K562 (cell line): ENCODE measurements around the gene UBE2L3. TPM values are rescaled to one million over a fixed set of nuclear protein-coding genes. Genes with fewer than 3 reads are reported as not detected.
A peak's percentile ranks its signal among the peaks of the same experiment; 100 is the strongest.

Experiments used
- CHD1 ChIP-seq: fragments of 200-600 bp; sonication (generic); IDR thresholded peaks from one replicate; pipeline ENCODE4 v1.6.1; 2012; ENCODE audit warnings: mild to moderate bottlenecking, moderate library complexity, low read length, inconsistent platforms
- CREB3 ChIP-seq: fragments of 450-650 bp; conservative IDR thresholded peaks from 2 replicates; pipeline ENCODE4 v1.6.1; 2016; ENCODE audit warnings: missing genetic modification characterization, low read depth, mild to moderate bottlenecking, missing compliant biosample characterization, moderate library complexity
- DPF2 ChIP-seq: fragments of 450-650 bp; IDR thresholded peaks from 2 replicates; pipeline ENCODE4 v1.6.1; 2016
- ERF ChIP-seq: fragments of 450-650 bp; formaldehyde crosslinking; IDR thresholded peaks from 2 replicates; pipeline ENCODE4 v1.4.0; 2020; ENCODE audit warnings: mild to moderate bottlenecking, mixed read lengths
- GTF2A2 ChIP-seq: IDR thresholded peaks from 2 replicates; pipeline ENCODE4 v1.6.1; 2016; ENCODE audit warnings: mild to moderate bottlenecking, missing genetic modification characterization, missing compliant biosample characterization
- MCM2 ChIP-seq: fragments of 450-650 bp; IDR thresholded peaks from 2 replicates; pipeline ENCODE4 v1.6.1; 2017; ENCODE audit warnings: low read depth, mild to moderate bottlenecking
- MLX ChIP-seq, 2 experiments: fragments of 450-650 bp in 1 of 2; sonication (generic) in 1 of 2; formaldehyde crosslinking; conservative IDR thresholded peaks; 2 replicates each; pipeline versions ENCODE4 v1.4.0 to v1.8.1; 2020 to 2022; ENCODE audit warnings: mild to moderate bottlenecking in 1 of 2, missing genetic modification reagents in 1 of 2
- MTA1 ChIP-seq: fragments of 450-650 bp; IDR thresholded peaks from 2 replicates; pipeline ENCODE4 v1.6.1; 2017; ENCODE audit warnings: borderline replicate concordance
- NELFE ChIP-seq: IDR thresholded peaks from 2 replicates; pipeline ENCODE4 v1.6.1; 2011; ENCODE audit warnings: mild to moderate bottlenecking; ENCODE audit not compliant: insufficient read depth, insufficient read length
- NRF1 ChIP-seq, 2 experiments: fragments of 450-650 bp; IDR thresholded peaks in 1 of 2; conservative IDR thresholded peaks in 1 of 2; 2 replicates each; pipeline ENCODE4 v1.6.1; 2014; ENCODE audit warnings: mild to moderate bottlenecking in 2 of 2
- RCOR1 ChIP-seq, 2 experiments: IDR thresholded peaks; 2 replicates each; pipeline ENCODE4 v1.6.1; 2012; ENCODE audit warnings: low read depth in 2 of 2, low read length in 2 of 2, borderline replicate concordance in 1 of 2, improper control_type of control experiment in 1 of 2
- RREB1 ChIP-seq: fragments of 250-450 bp; sonication (Bioruptor Pico); IDR thresholded peaks from 2 replicates; pipeline ENCODE4 v1.4.0; 2020
- SRSF9 ChIP-seq: fragments of 200-400 bp; formaldehyde crosslinking; IDR thresholded peaks from 2 replicates; pipeline ENCODE4 v1.6.1; 2017; ENCODE audit warnings: low read depth, low read length, borderline replicate concordance
- TAF7 ChIP-seq: fragments of 450-650 bp; IDR thresholded peaks from 2 replicates; pipeline ENCODE4 v1.6.1; 2016; ENCODE audit warnings: missing genetic modification characterization, missing compliant biosample characterization
- ZKSCAN1 ChIP-seq: fragments of 150-350 bp; IDR thresholded peaks from 2 replicates; pipeline ENCODE4 v1.6.1; 2016; ENCODE audit warnings: low read depth, low read length
- ZKSCAN3 ChIP-seq: fragments of 250-450 bp; sonication (Bioruptor Pico); IDR thresholded peaks from 2 replicates; pipeline ENCODE4 v1.4.0; 2020
- polyA plus RNA-seq, 8 experiments: library from polyadenylated mRNA; depleted of rRNA in 4 of 8; stranded (reverse) in 5 of 8; unstranded in 3 of 8; fragments of >200 nt; fragmentation: Nextera tagmentation in 2 of 8; fragmentation: Illumina TruSeq in 1 of 8; extraction: Ambion mirVana in 2 of 8; extraction: Trizol in 1 of 8; gene quantifications; 2 replicates each; pipeline versions ENCODE4 v1.2.1 to v1.2.3, GENCODE V29; 2011 to 2014; ENCODE audit warnings: inconsistent platforms in 1 of 8, missing spikeins in 1 of 8
- total RNA-seq, 7 experiments: library from RNA; depleted of rRNA in 6 of 7; stranded (reverse); fragments of >200 nt in 6 of 7; fragmentation: Illumina TruSeq in 2 of 7; extraction: Trizol in 2 of 7; gene quantifications; 2 replicates each; pipeline versions ENCODE4 v1.2.1 to v1.2.3, GENCODE V29; 2011 to 2021; ENCODE audit warnings: low replicate concordance in 1 of 7
- TF ChIP-seq, protein P1 (sequence below): fragments of 450-650 bp; formaldehyde crosslinking; IDR thresholded peaks from 2 replicates; pipeline ENCODE4 v1.4.0; 2022; ENCODE audit warnings: mild to moderate bottlenecking, moderate library complexity
- TF ChIP-seq, protein P2 (sequence below): fragments of 450-650 bp; formaldehyde crosslinking; IDR thresholded peaks from 2 replicates; pipeline ENCODE4 v1.4.0; 2022; ENCODE audit warnings: missing genetic modification characterization

UBE2L3 gene
- total and polyA plus RNA-seq, 9 of the 15 experiments (the other 6 are each of a cell fraction or from before 2014, with no cell fraction given), result 215 to 625 (median 285) TPM

GRCh38 chr22:21567456-21568346 is at the start of gene UBE2L3 (continued):
- no peak for TF ChIP-seq CREB3
- no peak for TF ChIP-seq ZKSCAN3 (CRISPR knock-in tag)
- no peak for TF ChIP-seq NELFE
- peak; percentile 100 for TF ChIP-seq CHD1
- TF ChIP-seq, protein P1, sequence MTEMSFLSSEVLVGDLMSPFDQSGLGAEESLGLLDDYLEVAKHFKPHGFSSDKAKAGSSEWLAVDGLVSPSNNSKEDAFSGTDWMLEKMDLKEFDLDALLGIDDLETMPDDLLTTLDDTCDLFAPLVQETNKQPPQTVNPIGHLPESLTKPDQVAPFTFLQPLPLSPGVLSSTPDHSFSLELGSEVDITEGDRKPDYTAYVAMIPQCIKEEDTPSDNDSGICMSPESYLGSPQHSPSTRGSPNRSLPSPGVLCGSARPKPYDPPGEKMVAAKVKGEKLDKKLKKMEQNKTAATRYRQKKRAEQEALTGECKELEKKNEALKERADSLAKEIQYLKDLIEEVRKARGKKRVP (CRISPR knock-in tag), result no peak; the same call in none of the 2 replicates
- no peak for TF ChIP-seq TAF7
- no peak for TF ChIP-seq DPF2
- no peak for TF ChIP-seq SRSF9
- peak; percentile 57 to 99 for TF ChIP-seq RCOR1 (IDR thresholded peaks at IDR 0.05; ENCODE audit: borderline replicate concordance in 1 of 2, low read depth in 2 of 2, low read length in 2 of 2)
- TF ChIP-seq ZKSCAN1, result no peak
- TF ChIP-seq MLX (CRISPR knock-in tag; conservative IDR thresholded peaks at IDR 0.05), result peak; percentile 6 to 95; a peak in 3 of 4 replicates
- peak; percentile 95 for TF ChIP-seq ERF (CRISPR knock-in tag)
- no peak for TF ChIP-seq NRF1 (conservative IDR thresholded peaks at IDR 0.05 in 1 of 2, IDR thresholded peaks at IDR 0.05 in 1 of 2)
- TF ChIP-seq, protein P2, sequence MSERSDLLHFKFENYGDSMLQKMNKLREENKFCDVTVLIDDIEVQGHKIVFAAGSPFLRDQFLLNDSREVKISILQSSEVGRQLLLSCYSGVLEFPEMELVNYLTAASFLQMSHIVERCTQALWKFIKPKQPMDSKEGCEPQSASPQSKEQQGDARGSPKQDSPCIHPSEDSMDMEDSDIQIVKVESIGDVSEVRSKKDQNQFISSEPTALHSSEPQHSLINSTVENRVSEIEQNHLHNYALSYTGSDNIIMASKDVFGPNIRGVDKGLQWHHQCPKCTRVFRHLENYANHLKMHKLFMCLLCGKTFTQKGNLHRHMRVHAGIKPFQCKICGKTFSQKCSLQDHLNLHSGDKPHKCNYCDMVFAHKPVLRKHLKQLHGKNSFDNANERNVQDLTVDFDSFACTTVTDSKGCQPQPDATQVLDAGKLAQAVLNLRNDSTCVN (CRISPR knock-in tag), result no peak
- no peak for TF ChIP-seq MTA1
- peak; percentile 96 for TF ChIP-seq RREB1 (CRISPR knock-in tag)
- TF ChIP-seq MCM2, result no peak
- no peak for TF ChIP-seq GTF2A2 (tag)
